Fibroblast of mammary gland (primary cell): ENCODE data around the gene DRD3.

ENCODE experiments used
- DNase-seq: peaks from one replicate; pipeline ENCODE4 v3.0.0-alpha.2; 2010; ENCODE audit warnings: low read depth
- H3K4me3 ChIP-seq: 2 replicates; pipeline ENCODE4 v1.5.1; 2011; ENCODE audit warnings: low read depth, mild to moderate bottlenecking, low read length, moderate library complexity; ENCODE audit not compliant: control insufficient read depth
- TF ChIP-seq, protein P1 (sequence below): conservative IDR thresholded peaks from 2 replicates; pipeline ENCODE4 v1.5.1; 2011; ENCODE audit warnings: low read depth, low read length, inconsistent platforms; ENCODE audit not compliant: control insufficient read depth, insufficient read depth

Gene DRD3

DNA sequence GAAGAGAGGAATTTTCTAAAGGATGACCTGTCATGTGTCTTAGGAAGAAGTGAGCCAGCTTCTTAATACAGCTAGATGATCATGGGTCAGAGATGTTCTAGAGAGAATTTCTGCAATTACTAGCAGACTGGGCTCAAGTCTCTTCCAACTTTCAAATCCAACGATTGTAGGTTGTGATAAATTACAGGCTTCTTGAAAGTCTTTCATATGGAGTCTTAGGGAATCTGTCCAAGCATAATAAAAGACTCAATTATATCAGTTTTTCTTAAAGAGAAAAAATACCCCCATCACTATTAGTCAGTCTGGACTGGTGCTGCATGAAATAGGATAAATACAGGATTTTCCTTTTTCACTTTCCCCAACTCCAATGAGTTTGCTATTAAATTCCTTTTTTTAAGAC lies 59.1 kb downstream of the DRD3 start:
- no peak for DNase-seq
- TF ChIP-seq, protein P1, sequence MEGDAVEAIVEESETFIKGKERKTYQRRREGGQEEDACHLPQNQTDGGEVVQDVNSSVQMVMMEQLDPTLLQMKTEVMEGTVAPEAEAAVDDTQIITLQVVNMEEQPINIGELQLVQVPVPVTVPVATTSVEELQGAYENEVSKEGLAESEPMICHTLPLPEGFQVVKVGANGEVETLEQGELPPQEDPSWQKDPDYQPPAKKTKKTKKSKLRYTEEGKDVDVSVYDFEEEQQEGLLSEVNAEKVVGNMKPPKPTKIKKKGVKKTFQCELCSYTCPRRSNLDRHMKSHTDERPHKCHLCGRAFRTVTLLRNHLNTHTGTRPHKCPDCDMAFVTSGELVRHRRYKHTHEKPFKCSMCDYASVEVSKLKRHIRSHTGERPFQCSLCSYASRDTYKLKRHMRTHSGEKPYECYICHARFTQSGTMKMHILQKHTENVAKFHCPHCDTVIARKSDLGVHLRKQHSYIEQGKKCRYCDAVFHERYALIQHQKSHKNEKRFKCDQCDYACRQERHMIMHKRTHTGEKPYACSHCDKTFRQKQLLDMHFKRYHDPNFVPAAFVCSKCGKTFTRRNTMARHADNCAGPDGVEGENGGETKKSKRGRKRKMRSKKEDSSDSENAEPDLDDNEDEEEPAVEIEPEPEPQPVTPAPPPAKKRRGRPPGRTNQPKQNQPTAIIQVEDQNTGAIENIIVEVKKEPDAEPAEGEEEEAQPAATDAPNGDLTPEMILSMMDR, result no peak
- no peak overlapping the region for H3K4me3 ChIP-seq

DNA sequence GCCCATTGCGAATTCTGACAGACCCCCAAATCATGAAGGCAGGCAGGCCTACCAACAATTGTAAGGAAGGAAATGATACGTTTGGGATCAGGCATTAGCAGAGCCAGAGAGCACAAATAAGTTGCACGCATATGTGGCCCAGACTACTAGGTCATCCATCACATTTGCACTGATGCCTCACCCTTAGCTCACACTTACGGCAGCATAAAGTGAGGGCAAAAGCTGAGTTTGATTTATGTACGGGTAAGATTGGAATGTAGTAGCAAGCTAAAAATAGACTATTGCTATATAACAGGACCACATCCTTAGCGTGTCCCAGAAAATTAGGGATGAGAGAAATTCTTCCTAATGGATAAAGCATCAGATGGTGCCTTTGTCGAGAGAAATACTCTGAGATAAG lies 63.7 kb downstream of the DRD3 start:
- TF ChIP-seq, protein P1, result no peak
- no peak overlapping the region for H3K4me3 ChIP-seq
- DNase-seq, result no peak

DNA sequence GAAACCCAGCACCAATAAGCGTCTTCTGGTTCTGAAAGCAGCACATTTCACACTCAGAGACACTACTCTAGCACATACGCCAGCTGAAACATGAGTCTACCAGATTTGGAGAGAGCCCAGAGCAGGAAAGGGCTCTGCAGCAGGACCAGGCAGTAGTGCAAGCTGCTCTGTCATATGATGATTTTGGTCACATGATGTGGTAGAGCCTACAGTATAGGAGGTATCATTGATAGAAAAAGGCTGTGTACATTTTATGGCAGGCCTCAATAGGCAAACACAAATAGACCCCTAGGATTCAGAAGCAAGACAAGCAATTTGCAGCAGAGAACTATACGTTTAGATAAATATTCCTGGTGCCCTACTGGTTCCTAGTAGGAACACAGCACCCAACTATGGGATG lies 64.1 kb downstream of the DRD3 start:
- TF ChIP-seq, protein P1, result no peak

DNA sequence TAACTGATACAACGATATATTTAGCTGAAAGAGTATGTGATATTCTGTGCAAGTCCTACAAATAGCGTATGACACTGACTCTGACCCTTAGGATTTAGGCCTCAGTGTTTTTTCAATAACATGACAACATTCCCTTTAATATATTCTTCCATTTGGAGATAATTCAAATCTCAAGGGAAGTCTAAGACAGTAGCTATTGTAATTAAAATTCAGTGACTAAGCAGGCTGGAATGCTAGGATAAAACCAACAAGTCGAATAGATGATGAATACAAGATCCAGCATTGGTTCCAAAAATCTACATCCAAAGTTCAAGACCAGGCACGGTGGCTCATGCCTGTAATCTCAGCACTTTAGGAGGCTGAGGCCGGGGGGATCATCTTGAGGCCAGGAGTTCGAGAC lies 66.2 kb downstream of the DRD3 start:
- no peak overlapping the region for H3K4me3 ChIP-seq
- DNase-seq, result peak; percentile 38
- TF ChIP-seq, protein P1, result no peak

More for the DNA sequence above, 64.1 kb downstream of the DRD3 start:
- no peak overlapping the region for H3K4me3 ChIP-seq
- no peak for DNase-seq

DNA sequence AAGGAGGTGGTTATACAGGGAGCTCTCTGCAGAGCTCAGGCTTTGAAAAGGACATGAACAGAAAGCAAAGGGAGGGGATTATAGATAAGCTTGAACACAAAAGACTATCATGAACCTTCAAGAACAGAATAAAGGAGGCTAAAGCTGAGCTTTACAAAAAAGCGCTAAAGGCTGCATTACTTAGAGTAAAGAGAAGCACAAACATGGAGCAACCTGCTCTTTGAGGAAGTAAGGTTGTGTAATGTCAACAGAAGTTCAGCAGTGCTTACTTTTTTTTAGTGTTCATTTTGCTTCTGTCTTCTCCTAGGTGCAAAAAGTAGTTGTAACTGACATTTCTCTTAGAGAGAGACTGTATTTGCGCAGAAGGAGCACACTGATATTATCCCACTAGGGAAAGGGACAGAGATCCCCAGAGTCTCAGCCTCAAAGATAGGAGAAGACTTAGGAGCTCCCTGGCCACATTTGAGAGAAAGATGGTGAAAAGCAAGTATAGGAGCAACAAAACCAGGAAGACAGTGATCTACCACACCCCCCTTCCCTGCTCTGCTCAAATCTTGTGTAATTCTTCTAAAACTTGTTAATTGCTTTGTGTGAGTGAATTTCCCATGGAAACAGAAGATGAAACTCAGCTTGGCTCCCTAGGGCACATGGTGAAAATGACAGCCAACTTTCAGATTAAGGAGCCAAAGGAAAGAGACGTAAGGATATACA lies 67.6 kb downstream of the DRD3 start:
- no peak overlapping the region for H3K4me3 ChIP-seq
- DNase-seq, result no peak
- TF ChIP-seq, protein P1, result no peak

DNA sequence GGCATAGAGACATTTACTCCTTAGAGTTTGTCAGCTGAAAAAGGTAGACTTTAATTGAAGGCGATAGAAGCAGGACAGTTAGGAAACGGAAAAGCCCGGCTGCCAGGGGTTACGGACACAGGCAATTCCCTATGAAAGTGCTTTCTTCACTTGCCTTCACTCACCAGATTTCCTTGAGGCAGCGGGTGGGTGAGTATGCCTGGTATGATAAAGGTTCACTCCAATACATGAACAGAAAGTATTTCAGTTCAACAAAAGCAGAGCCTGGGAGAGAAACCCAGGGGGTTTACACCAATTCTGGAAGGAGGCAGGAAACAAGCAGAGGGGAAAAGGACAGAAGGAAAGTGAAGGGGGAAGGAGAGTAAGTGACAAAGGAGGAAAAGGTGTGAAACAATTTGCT lies 68.4 kb downstream of the DRD3 start:
- TF ChIP-seq, protein P1, result no peak
- DNase-seq, result no peak
- H3K4me3 ChIP-seq, result no peak overlapping the region
